HUDEP-2 (cell line): ENCODE data around the gene MOK.

Experiments
- DNase-seq, 76 experiments: peaks; one replicate each; lab custom pipeline; 2025; ENCODE audit not compliant: unreplicated experiment in 76 of 76; lab: John Stamatoyannopoulos, UW

The MOK gene

GRCh38 chr14:102187044-102187443 lies 117.9 kb downstream of the MOK start:
- no peak for DNase-seq

GRCh38 chr14:102185360-102185759 lies 119.6 kb downstream of the MOK start:
- DNase-seq, result no peak

GRCh38 chr14:102184316-102185035 lies 120.5 kb downstream of the MOK start:
- no peak for DNase-seq

- no peak for DNase-seq
Observed at GRCh38 chr14:102183886-102184285, 121.1 kb downstream of the MOK start.

GRCh38 chr14:102182936-102183619 lies 121.9 kb downstream of the MOK start:
- no peak for DNase-seq

GRCh38 chr14:102182190-102182589 lies 122.8 kb downstream of the MOK start:
- DNase-seq, result no peak

GRCh38 chr14:102181187-102181586 lies 123.8 kb downstream of the MOK start:
- DNase-seq, result no peak

GRCh38 chr14:102180248-102180998 lies 124.5 kb downstream of the MOK start:
- no peak for DNase-seq
